Measurements from ENCODE around the gene CD99L2. TPM values are rescaled to one million over a fixed set of nuclear protein-coding genes. Genes with fewer than 3 reads are reported as not detected.

Gene CD99L2
- polyA plus RNA-seq, 1 donor, result 21.7 TPM

DNA sequence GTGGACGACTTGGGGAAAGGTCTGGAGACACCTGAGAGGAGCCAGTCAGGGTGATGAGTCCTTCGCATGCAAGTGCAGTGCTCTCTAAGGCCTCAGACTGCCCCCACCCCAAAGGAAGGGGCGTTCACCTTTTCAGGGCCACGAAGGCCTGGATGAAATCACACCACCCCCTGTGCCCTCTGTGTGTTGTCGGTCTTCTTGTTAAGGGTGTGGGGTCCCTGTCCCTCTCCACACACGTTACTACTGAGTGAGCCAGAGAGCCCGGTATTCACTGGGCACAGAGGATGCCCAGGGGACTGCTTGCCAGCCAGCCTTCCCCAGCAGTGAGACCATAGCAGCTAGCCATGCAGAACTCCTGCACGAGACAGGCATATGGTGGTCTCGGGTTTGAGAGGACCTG, 133.2 kb downstream of the CD99L2 start:
- Histone ChIP-seq H3K36me3 (ENCODE audit: control insufficient read depth, insufficient read depth, low read length) (peaks cover 8% of the 10 kb centered on the region), H3K27ac (ENCODE audit: low read length) (no peak overlapping the region), H3K4me3 (ENCODE audit: low read length) (no peak overlapping the region), H3K4me1 (ENCODE audit: control insufficient read depth, insufficient read depth, low read length) (no peaks in the 10 kb centered on the region), H3K9me3 (ENCODE audit: control insufficient read depth, low read depth, low read length) (no peaks in the 10 kb centered on the region), H3K27me3 (ENCODE audit: control insufficient read depth, insufficient read depth, low read length) (no peaks in the 10 kb centered on the region)
- no CpG with 5 or more reads among the region's 9 CpGs for WGBS (ENCODE audit: insufficient coverage, low lambda C conversion rate)
- DNase-seq, result no peak

DNA sequence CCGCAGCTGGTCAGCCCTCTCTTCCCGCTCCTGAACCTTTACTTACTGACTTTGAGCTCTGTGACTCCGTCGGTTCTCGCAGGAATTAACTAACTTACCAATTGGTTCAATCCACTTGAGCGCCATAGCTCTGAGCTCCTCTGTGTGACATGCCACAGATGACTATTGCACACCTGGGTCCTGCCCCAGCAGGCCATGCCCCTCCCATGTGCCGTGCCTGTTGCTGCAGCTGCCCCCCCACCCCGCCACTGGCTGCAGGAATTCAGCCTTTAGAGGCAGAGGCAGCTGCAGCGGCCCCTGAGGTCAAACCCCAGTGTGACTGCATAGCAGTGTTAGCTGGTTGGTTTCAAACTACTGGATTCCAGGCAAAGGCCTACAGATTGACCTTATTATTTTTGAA, 134.7 kb downstream of the CD99L2 start:
- no peaks in the 10 kb centered on the region for H3K9me3 ChIP-seq (ENCODE audit: control insufficient read depth, low read depth, low read length)
- no CpG with 5 or more reads among the region's 9 CpGs for WGBS (ENCODE audit: insufficient coverage, low lambda C conversion rate)
- DNase-seq, result no peak
- H3K27ac ChIP-seq (ENCODE audit: low read length), result no peak overlapping the region
- no peak overlapping the region for H3K4me3 ChIP-seq (ENCODE audit: low read length)
- no peaks in the 10 kb centered on the region for H3K27me3 ChIP-seq (ENCODE audit: control insufficient read depth, insufficient read depth, low read length)
- peaks cover 6% of the 10 kb centered on the region for H3K36me3 ChIP-seq (ENCODE audit: control insufficient read depth, insufficient read depth, low read length)
- H3K4me1 ChIP-seq (ENCODE audit: control insufficient read depth, insufficient read depth, low read length), result no peaks in the 10 kb centered on the region

DNA sequence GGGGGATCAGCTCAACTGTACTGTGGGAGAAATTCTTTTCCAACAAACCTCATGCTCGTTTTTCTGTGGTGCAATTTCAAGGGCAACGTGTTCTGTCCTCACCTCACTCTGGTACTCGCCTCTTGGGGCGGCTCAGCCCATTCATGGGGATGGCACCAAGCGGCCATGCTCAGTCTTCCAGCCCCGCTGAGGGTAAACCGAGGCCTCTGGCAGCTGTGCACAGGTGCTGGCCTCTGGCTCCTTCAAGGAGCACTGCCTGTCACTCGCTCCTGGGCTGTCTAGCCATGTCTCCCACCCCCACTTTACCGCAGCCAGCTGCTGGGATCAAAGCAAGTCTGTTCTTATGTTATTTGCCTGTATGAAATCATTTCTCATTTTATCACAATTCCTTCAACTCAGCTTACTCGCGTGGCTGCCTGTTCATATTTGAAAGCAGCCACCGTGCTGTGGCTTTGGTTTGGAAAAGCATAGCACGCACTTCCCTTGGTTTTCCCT, 135.1 kb downstream of the CD99L2 start:
- Histone ChIP-seq H3K4me3 (ENCODE audit: low read length) (no peak overlapping the region), H3K27me3 (ENCODE audit: control insufficient read depth, insufficient read depth, low read length) (no peaks in the 10 kb centered on the region), H3K36me3 (ENCODE audit: control insufficient read depth, insufficient read depth, low read length) (peaks cover 3% of the 10 kb centered on the region), H3K27ac (ENCODE audit: low read length) (no peak overlapping the region), H3K9me3 (ENCODE audit: control insufficient read depth, low read depth, low read length) (no peaks in the 10 kb centered on the region), H3K4me1 (ENCODE audit: control insufficient read depth, insufficient read depth, low read length) (no peaks in the 10 kb centered on the region)
- no CpG with 5 or more reads among the region's 13 CpGs for WGBS (ENCODE audit: insufficient coverage, low lambda C conversion rate)
- no peak for DNase-seq

DNA sequence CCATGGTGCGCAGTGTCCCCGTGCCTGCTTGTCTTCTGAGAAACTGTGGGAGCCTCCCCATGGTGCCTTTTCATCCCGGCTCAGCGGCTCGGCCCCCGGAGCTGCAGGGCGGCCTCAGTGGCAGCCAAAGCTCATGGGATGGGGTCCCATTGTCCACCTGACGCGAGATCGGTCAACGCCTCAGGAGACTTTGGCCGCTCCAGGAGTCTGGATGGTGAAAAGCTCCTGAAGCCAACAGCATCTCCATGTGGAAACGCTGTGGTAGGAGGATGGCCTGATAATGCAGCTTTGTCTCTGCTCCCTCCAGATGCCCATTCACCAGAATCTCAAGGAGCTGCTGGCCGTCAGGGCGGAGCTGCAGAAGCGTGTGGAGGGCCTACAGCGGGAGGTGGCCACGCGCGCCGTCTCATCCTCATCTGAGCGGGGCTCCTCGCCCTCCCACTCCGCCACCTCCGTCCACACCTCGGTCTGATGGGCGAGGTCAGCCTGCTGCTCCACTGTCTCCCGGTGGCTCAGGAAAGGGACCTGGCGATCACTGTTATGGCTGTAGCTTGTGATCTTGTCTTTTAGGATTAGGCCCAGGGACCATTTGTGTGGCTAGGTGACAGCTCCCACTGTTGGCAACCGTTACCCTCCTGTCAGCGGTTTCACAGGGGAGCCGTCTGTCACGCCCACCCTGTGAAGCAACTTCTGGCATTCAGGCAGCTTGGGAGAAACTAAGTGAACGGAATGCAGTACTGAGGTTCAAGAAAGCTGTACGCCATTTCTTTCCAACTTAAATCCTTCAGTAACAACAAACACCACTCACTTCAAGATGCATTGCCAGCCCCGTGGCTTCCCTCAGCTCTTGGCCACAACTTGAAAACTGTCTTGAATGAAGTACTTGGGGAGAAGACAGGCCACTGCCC, 136.0 kb downstream of the CD99L2 start:
- WGBS (ENCODE audit: insufficient coverage, low lambda C conversion rate), result no CpG with 5 or more reads among the region's 36 CpGs
- Histone ChIP-seq H3K4me3 (ENCODE audit: low read length) (no peak overlapping the region), H3K27ac (ENCODE audit: low read length) (no peak overlapping the region), H3K4me1 (ENCODE audit: control insufficient read depth, insufficient read depth, low read length) (no peaks in the 10 kb centered on the region), H3K27me3 (ENCODE audit: control insufficient read depth, insufficient read depth, low read length) (no peaks in the 10 kb centered on the region), H3K36me3 (ENCODE audit: control insufficient read depth, insufficient read depth, low read length) (peaks cover 4% of the 10 kb centered on the region), H3K9me3 (ENCODE audit: control insufficient read depth, low read depth, low read length) (no peaks in the 10 kb centered on the region)
- DNase-seq, result no peak

DNA sequence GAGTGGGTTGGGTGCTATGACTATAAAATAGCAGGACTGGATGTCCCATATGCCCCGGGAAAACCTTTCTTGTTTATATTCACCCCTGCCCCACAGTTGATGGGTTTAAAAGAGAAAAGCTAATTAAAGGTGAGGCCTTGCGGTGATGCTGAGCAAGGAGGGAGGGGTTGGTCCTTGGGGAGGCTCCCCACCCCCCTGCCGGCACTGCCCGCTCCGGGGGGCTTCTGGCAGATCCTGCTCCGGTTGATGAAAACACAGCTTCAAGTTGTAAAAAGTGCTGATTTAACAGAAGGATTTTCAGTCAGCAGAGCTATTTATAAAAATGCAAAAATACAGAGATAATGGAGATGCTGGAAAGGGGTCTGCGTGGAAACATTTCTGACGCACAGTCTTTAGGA, 136.7 kb downstream of the CD99L2 start:
- Histone ChIP-seq H3K9me3 (ENCODE audit: control insufficient read depth, low read depth, low read length) (no peaks in the 10 kb centered on the region), H3K36me3 (ENCODE audit: control insufficient read depth, insufficient read depth, low read length) (peaks cover 9% of the 10 kb centered on the region), H3K27me3 (ENCODE audit: control insufficient read depth, insufficient read depth, low read length) (no peaks in the 10 kb centered on the region), H3K27ac (ENCODE audit: low read length) (no peak overlapping the region), H3K4me3 (ENCODE audit: low read length) (no peak overlapping the region), H3K4me1 (ENCODE audit: control insufficient read depth, insufficient read depth, low read length) (no peaks in the 10 kb centered on the region)
- no peak for DNase-seq
- no CpG with 5 or more reads among the region's 8 CpGs for WGBS (ENCODE audit: insufficient coverage, low lambda C conversion rate)

DNA sequence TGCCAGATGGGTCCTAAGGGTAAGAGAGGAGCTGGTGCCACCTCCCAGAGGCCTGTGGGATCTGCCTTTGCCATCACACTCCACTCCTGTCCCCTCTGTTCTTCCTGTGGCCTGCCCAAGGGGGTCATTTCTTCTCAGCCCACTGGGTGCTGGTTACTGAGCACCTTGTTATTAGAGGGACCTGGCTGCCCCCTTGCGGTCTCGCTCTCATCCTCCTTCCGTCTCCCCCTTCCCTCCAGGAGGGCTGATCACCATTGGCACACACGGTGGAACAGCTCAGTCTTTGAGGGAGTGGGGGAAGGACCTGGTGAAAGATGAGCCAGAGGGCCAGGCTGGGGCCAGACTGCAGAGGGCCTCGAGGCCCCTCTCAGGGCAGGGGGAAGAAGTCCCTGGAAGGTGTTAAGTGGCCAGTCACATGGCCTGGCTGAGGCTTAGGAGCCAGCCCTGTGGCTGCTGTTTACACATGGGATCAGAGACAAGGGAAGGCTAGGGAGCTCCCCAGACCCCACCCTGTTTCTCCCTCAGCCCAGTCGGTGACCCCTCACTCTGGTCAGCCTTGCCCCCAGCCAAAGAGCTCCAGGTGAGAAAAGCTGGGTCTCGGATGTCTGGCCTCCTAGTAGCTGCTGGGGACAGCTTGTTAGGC, 137.2 kb downstream of the CD99L2 start:
- no peak for DNase-seq
- no peaks in the 10 kb centered on the region for H3K27me3 ChIP-seq (ENCODE audit: control insufficient read depth, insufficient read depth, low read length)
- H3K9me3 ChIP-seq (ENCODE audit: control insufficient read depth, low read depth, low read length), result no peaks in the 10 kb centered on the region
- H3K36me3 ChIP-seq (ENCODE audit: control insufficient read depth, insufficient read depth, low read length), result peaks cover 9% of the 10 kb centered on the region
- no peak overlapping the region for H3K27ac ChIP-seq (ENCODE audit: low read length)
- H3K4me3 ChIP-seq (ENCODE audit: low read length), result no peak overlapping the region
- H3K4me1 ChIP-seq (ENCODE audit: control insufficient read depth, insufficient read depth, low read length), result no peaks in the 10 kb centered on the region
- no CpG with 5 or more reads among the region's 7 CpGs for WGBS (ENCODE audit: insufficient coverage, low lambda C conversion rate)

DNA sequence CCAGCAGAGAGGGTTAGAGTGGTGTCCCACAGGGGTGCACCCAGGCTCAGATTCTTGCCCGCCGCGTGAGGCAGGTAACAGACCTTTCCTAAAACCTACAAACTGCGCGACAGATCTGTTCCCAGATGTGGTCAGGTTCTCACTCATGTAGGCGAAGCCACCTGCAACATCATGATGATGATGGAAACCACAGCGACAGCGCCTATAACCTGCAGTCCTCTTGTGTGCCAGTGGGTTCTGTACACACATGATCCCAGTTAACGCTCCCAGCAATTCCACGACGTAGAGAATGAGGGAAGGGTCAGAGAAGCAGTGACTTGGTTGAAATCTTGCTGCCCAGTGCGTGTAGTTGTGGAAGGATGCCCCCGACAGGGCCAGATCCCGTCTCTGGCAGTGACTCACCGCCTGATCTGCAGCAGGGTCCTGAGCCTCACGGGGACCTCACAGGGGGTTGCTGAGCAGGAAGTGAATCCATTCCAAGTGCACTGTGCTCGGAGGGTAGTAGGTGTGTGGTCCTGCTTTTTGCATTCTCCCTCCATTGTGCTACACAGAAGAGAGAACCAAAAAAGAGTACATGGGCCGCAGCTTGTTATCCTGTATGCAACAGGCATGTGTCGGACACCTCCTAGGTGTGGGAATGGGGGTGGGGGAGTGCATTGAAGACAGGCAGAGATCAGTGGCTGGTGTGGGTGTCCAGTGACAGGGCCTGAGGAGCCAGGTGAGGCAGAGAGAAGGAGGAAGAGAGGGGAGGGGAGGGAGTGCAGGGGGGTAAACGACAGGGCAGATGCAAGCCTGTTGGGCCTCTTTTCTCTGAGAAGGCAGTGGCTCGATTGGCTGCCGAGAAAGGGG, 138.7 kb downstream of the CD99L2 start:
- no peak for DNase-seq
- Histone ChIP-seq H3K27ac (ENCODE audit: low read length) (no peak overlapping the region), H3K36me3 (ENCODE audit: control insufficient read depth, insufficient read depth, low read length) (peaks cover 14% of the 10 kb centered on the region), H3K4me1 (ENCODE audit: control insufficient read depth, insufficient read depth, low read length) (no peaks in the 10 kb centered on the region), H3K9me3 (ENCODE audit: control insufficient read depth, low read depth, low read length) (no peaks in the 10 kb centered on the region), H3K4me3 (ENCODE audit: low read length) (no peak overlapping the region), H3K27me3 (ENCODE audit: control insufficient read depth, insufficient read depth, low read length) (no peaks in the 10 kb centered on the region)
- WGBS (ENCODE audit: insufficient coverage, low lambda C conversion rate), result no CpG with 5 or more reads among the region's 22 CpGs

DNA sequence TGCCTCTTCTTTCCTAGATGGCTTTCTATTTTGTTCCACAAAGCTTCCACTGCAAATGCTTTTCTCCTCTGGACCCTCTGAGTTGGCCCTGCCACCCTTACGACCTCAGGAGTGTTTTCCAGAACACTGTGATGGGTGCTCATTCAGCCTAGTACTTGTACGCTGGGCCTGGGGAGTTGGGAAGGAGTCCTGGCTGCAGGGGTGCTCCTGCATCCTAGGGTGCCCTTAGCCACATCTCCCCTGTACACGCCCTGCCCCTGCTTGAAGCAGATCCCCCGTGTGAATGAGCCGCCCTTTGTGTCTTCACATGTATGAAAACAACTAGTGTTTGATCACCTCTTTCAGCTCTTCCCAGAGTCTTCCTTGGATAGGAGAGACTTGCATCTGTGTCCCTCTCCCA, 141.1 kb downstream of the CD99L2 start:
- WGBS (ENCODE audit: insufficient coverage, low lambda C conversion rate), result no CpG with 5 or more reads among the region's 5 CpGs
- Histone ChIP-seq H3K36me3 (ENCODE audit: control insufficient read depth, insufficient read depth, low read length) (peaks cover 17% of the 10 kb centered on the region), H3K4me1 (ENCODE audit: control insufficient read depth, insufficient read depth, low read length) (no peaks in the 10 kb centered on the region), H3K9me3 (ENCODE audit: control insufficient read depth, low read depth, low read length) (no peaks in the 10 kb centered on the region), H3K4me3 (ENCODE audit: low read length) (no peak overlapping the region), H3K27me3 (ENCODE audit: control insufficient read depth, insufficient read depth, low read length) (no peaks in the 10 kb centered on the region), H3K27ac (ENCODE audit: low read length) (no peak overlapping the region)
- no peak for DNase-seq

DNA sequence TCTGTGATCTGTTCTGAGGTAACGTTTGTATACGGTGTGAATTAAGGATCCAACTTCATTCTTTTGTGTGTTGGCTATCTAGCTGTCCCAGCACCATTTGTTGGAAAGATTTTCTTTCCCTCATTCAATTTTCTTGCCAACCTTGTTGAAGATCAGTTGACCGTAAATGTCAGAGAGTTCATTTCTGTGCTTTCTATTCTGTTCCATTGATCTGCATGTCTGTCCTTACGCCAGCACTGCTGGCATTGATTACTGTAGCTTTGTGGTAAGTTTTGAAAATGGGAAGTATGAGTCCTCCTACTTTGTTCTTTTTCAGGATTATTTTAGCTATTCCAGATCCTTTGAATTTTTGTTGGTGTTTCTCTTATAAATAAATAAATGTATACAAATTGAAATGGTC, 144.5 kb downstream of the CD99L2 start:
- Histone ChIP-seq H3K27ac (ENCODE audit: low read length) (no peak overlapping the region), H3K27me3 (ENCODE audit: control insufficient read depth, insufficient read depth, low read length) (no peaks in the 10 kb centered on the region), H3K4me3 (ENCODE audit: low read length) (no peak overlapping the region), H3K4me1 (ENCODE audit: control insufficient read depth, insufficient read depth, low read length) (no peaks in the 10 kb centered on the region), H3K36me3 (ENCODE audit: control insufficient read depth, insufficient read depth, low read length) (peaks cover 22% of the 10 kb centered on the region), H3K9me3 (ENCODE audit: control insufficient read depth, low read depth, low read length) (no peaks in the 10 kb centered on the region)
- WGBS (ENCODE audit: insufficient coverage, low lambda C conversion rate), result 100% methylated on average over 1 of the region's 4 CpGs
- no peak for DNase-seq

DNA sequence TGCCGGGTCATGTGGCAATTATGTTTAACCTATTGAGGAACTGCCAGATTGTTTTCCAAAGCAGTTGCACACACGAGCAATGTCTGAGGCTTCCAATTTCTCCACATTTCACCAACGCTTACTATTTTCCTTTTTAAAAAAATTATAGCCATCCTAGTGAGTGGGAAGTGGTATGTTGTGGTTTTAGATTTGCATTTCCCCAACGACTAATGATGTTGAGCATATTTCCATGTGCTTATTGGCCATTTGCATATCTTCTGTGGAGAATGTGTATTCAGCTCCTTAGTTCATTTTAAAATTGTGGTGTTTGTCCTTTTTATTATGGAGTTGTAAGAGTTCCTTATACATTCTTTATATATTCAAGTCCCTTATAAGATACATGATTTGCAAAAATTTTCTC, 145.1 kb downstream of the CD99L2 start:
- no peaks in the 10 kb centered on the region for H3K4me1 ChIP-seq (ENCODE audit: control insufficient read depth, insufficient read depth, low read length)
- no peak for DNase-seq
- peaks cover 22% of the 10 kb centered on the region for H3K36me3 ChIP-seq (ENCODE audit: control insufficient read depth, insufficient read depth, low read length)
- WGBS (ENCODE audit: insufficient coverage, low lambda C conversion rate), result 80% methylated on average over 1 of the region's 4 CpGs
- H3K9me3 ChIP-seq (ENCODE audit: control insufficient read depth, low read depth, low read length), result no peaks in the 10 kb centered on the region
- H3K27ac ChIP-seq (ENCODE audit: low read length), result no peak overlapping the region
- H3K4me3 ChIP-seq (ENCODE audit: low read length), result no peak overlapping the region
- no peaks in the 10 kb centered on the region for H3K27me3 ChIP-seq (ENCODE audit: control insufficient read depth, insufficient read depth, low read length)
